ENCODE results near the gene SNRK.

SNRK gene

DNA sequence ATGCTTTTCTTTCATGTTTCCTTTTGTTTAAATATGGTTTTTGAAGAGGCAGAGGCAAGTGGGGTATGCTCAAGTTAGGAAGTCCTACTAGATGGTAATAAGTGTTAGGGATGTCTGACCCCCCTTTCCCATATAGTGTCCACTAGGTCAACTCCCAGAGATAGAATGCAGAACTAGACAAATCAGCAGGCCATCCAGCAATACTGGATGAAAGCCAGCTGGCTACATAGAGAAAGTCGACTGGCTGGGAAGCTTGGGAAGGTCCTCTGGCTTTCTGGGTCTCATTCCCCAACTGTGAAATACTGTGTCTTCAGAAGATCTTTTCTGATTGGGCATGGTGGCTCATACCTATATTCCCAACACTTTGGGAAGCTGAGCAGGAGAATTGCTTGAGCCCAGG, 113.8 kb downstream of the SNRK start:
- Histone ChIP-seq H3K27me3 (ENCODE audit: insufficient read depth, low read depth, severe bottlenecking) (no peaks in the 10 kb centered on the region), H3K27ac (no peak overlapping the region), H3K9me3 (ENCODE audit: severe bottlenecking) (no peaks in the 10 kb centered on the region), H3K4me3 (ENCODE audit: low read depth, low read length) (no peak overlapping the region), H3K36me3 (no peaks in the 10 kb centered on the region)
- no peak for DNase-seq
- TF ChIP-seq CTCF (IDR thresholded peaks at IDR 0.05; ENCODE audit: low read depth, low read length), result no peak

Data from WERI-Rb-1 (cell line).